A673 (cell line): Measurements from ENCODE around the gene PLK3.

Source experiments
- CTCF ChIP-seq: fragments of 300-800, 200-600 bp; sonication (generic); conservative IDR thresholded peaks from 2 replicates; pipeline ENCODE4 v1.5.1; 2017; ENCODE audit warnings: low read depth, mild to moderate bottlenecking, antibody characterized with exemption, low read length, moderate library complexity, mixed read lengths
- EZH2 ChIP-seq: fragments of 200-600 bp; sonication (generic); IDR thresholded peaks from 2 replicates; pipeline ENCODE4 v1.6.1; 2017; ENCODE audit warnings: borderline replicate concordance, low read depth, mild to moderate bottlenecking, mixed read lengths, antibody characterized with exemption, low read length; ENCODE audit not compliant: poor library complexity, severe bottlenecking

GRCh38 chr1:44778705-44779576, 21.2 kb upstream of the PLK3 start:
- TF ChIP-seq EZH2, result no peak
- no peak for TF ChIP-seq CTCF
